ENCODE results near the gene MITD1. TPM values are rescaled to one million over a fixed set of nuclear protein-coding genes. Genes with fewer than 3 reads are reported as not detected.

MITD1 gene
- total RNA-seq, 1 donor from 2014 or later = 20.9 TPM

- FAIRE-seq (no peak), DNase-seq (ENCODE audit: low read depth) (peak; percentile 20)
- no peak overlapping the region for H2AFZ ChIP-seq (ENCODE audit: low read depth, low read length)
- H3K9me3 ChIP-seq (ENCODE audit: insufficient read depth, low read depth, low read length) = no peaks in the 10 kb centered on the region
- no peaks in the 10 kb centered on the region for H3K27me3 ChIP-seq (ENCODE audit: insufficient read depth, low read length)
- H3K4me2 ChIP-seq (ENCODE audit: low read length) = no peak overlapping the region
- no peak overlapping the region for H3K4me3 ChIP-seq (ENCODE audit: insufficient read depth, low read depth, low read length)
- H3K27me3 Mint-ChIP-seq (ENCODE audit: low read depth, unreplicated experiment) = no peaks in the 10 kb centered on the region
- no peaks in the 10 kb centered on the region for H3K36me3 Mint-ChIP-seq (ENCODE audit: low read depth, unreplicated experiment)
- peaks cover 6% of the 10 kb centered on the region for H3K4me1 ChIP-seq (ENCODE audit: insufficient read depth, low read length)
- peaks cover 1% of the 10 kb centered on the region for H3K79me2 ChIP-seq (ENCODE audit: insufficient read depth, low read length)
- H3K4me3 Mint-ChIP-seq (ENCODE audit: unreplicated experiment) = no peak overlapping the region
- H3K27ac ChIP-seq (ENCODE audit: low read depth, low read length) = no peak overlapping the region
- no peaks in the 10 kb centered on the region for H4K20me1 ChIP-seq (ENCODE audit: insufficient read depth, low read length)
- no peaks in the 10 kb centered on the region for H3K36me3 ChIP-seq (ENCODE audit: insufficient read depth, low read length)
- peaks cover 1% of the 10 kb centered on the region for H3K4me1 Mint-ChIP-seq (ENCODE audit: low read depth, unreplicated experiment)
- no peak overlapping the region for H3K27ac Mint-ChIP-seq (ENCODE audit: unreplicated experiment)
- H3K9ac ChIP-seq (ENCODE audit: low read length) = no peak overlapping the region
- TF ChIP-seq, protein P1, sequence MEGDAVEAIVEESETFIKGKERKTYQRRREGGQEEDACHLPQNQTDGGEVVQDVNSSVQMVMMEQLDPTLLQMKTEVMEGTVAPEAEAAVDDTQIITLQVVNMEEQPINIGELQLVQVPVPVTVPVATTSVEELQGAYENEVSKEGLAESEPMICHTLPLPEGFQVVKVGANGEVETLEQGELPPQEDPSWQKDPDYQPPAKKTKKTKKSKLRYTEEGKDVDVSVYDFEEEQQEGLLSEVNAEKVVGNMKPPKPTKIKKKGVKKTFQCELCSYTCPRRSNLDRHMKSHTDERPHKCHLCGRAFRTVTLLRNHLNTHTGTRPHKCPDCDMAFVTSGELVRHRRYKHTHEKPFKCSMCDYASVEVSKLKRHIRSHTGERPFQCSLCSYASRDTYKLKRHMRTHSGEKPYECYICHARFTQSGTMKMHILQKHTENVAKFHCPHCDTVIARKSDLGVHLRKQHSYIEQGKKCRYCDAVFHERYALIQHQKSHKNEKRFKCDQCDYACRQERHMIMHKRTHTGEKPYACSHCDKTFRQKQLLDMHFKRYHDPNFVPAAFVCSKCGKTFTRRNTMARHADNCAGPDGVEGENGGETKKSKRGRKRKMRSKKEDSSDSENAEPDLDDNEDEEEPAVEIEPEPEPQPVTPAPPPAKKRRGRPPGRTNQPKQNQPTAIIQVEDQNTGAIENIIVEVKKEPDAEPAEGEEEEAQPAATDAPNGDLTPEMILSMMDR (IDR thresholded peaks at IDR 0.05; ENCODE audit: insufficient read depth, low read depth, low read length) = no peak
- TF ChIP-seq EZH2 (IDR thresholded peaks at IDR 0.05; ENCODE audit: insufficient read depth, low read length) = no peak
- H3K9me3 Mint-ChIP-seq (ENCODE audit: unreplicated experiment) = no peaks in the 10 kb centered on the region
Observed at GRCh38 chr2:99150706-99151105, 30.2 kb downstream of the MITD1 start.

DNA sequence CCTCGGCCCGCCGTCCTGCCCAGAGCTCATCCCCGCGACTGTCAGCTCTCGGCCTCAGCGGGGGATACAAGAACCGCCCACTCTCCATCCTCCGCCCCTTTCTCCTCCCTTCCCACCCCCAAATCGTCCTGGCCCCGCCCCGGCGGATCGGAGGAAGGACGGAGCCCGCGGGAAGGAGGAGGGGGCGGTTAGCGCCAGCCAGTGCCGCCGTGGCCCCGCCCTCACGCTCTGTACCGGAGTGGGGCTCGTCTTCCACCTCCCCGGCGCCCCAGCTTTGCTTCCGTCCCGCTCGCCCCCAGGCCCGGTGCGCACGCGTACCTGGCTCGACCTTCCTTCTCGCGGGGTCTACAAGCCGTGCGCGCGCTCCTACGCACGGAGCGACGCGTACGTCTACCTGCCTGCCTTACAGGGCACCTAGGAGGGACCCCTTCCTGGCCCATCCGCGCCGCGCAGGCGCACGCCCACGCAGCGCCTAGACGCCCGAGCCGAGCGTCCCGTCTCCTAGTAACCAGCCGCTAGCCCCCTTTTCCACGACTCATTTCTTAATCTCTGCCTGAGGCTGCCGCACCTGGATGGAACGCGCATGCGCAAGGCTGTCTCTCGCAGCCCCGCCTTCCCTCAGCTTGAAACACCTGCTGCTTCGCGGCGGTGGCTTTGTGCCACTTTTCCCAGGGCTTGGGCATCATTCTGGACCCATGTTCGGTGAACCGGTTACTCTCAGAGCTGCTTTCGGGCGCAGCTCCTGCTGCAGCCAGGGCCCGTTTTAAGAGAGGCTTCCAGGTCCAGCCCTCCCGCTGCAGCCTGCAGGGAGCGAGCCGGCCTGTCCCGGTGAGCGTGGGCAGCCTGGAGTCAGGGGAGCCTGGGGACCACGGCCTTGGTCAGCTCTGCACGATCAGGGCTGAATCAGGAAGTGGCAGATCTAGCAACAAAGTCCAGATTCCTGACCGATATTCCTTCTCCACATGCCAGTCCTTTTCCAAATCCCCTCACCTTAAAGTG, 39.4 kb downstream of the MITD1 start, which contains the start of gene C2orf15:
Gene C2orf15, plus strand, starts transcription at position 598 of the 999 bp plus-strand sequence. CDS start 8,852 bp downstream, outside the sequence.
- TF ChIP-seq EZH2 (IDR thresholded peaks at IDR 0.05; ENCODE audit: insufficient read depth, low read length) = no peak
- TF ChIP-seq, protein P1 (IDR thresholded peaks at IDR 0.05; ENCODE audit: insufficient read depth, low read depth, low read length) = no peak
- H3K36me3 Mint-ChIP-seq (ENCODE audit: low read depth, unreplicated experiment) = no peaks in the 10 kb centered on the region

More for the DNA sequence above, 39.4 kb downstream of the MITD1 start, which contains the start of gene C2orf15:
- Histone ChIP-seq H3K9me3 (ENCODE audit: insufficient read depth, low read depth, low read length) (no peaks in the 10 kb centered on the region), H2AFZ (ENCODE audit: low read depth, low read length) (peak within 1 kb of the TSS; percentile 100), H3K79me2 (ENCODE audit: insufficient read depth, low read length) (no peaks in the 10 kb centered on the region), H3K27ac (ENCODE audit: low read depth, low read length) (peak within 1 kb of the TSS; percentile 5), H3K4me2 (ENCODE audit: low read length) (peak within 1 kb of the TSS; percentile 89), H3K4me3 (ENCODE audit: insufficient read depth, low read depth, low read length) (peak within 1 kb of the TSS; percentile 88), H3K27me3 (ENCODE audit: insufficient read depth, low read length) (peaks cover 5% of the 10 kb centered on the region), H3K36me3 (ENCODE audit: insufficient read depth, low read length) (no peaks in the 10 kb centered on the region), H3K9ac (ENCODE audit: low read length) (peak within 1 kb of the TSS; percentile 79), H4K20me1 (ENCODE audit: insufficient read depth, low read length) (no peaks in the 10 kb centered on the region), H3K4me1 (ENCODE audit: insufficient read depth, low read length) (peaks cover 10% of the 10 kb centered on the region)
- Mint-ChIP-seq H3K4me1 (ENCODE audit: low read depth, unreplicated experiment) (peaks cover 3% of the 10 kb centered on the region), H3K9me3 (ENCODE audit: unreplicated experiment) (peaks cover 2% of the 10 kb centered on the region), H3K4me3 (ENCODE audit: unreplicated experiment) (peak within 1 kb of the TSS; percentile 92), H3K27ac (ENCODE audit: unreplicated experiment) (peak within 1 kb of the TSS; percentile 29), H3K27me3 (ENCODE audit: low read depth, unreplicated experiment) (no peaks in the 10 kb centered on the region)
- no peak for FAIRE-seq
- peak; percentile 69 for DNase-seq (ENCODE audit: low read depth)
